Cerebellar cortex (tissue), 1 donor: ENCODE data around the gene SORCS3.
A peak's percentile ranks its signal among the peaks of the same experiment; 100 is the strongest.

Experiments used
- DNase-seq: peaks from one replicate; pipeline ENCODE4 v3.0.0-alpha.2; 2015; ENCODE audit warnings: low spot score

Gene SORCS3

GRCh38 chr10:104641187-104641936, at the start of gene SORCS3:
TSS of gene SORCS3 (plus strand) at chr10:104641290.
- no peak for DNase-seq

GRCh38 chr10:104591441-104591840, 49.6 kb upstream of the SORCS3 start:
- no peak for DNase-seq

- DNase-seq: no peak
Observed at GRCh38 chr10:104601166-104601565, 39.9 kb upstream of the SORCS3 start.

- no peak for DNase-seq
Observed at GRCh38 chr10:104608091-104608828, 32.8 kb upstream of the SORCS3 start.

- DNase-seq: no peak
Observed at GRCh38 chr10:104612571-104613205, 28.4 kb upstream of the SORCS3 start.

- no peak for DNase-seq
Observed at GRCh38 chr10:104613406-104613805, 27.7 kb upstream of the SORCS3 start.

- DNase-seq: no peak
Observed at GRCh38 chr10:104614245-104614831, 26.8 kb upstream of the SORCS3 start.

- DNase-seq: no peak
Observed at GRCh38 chr10:104615136-104615535, 26.0 kb upstream of the SORCS3 start.

- no peak for DNase-seq
Observed at GRCh38 chr10:104617831-104618230, 23.3 kb upstream of the SORCS3 start.

GRCh38 chr10:104622175-104622574, 18.9 kb upstream of the SORCS3 start:
- DNase-seq: no peak

- DNase-seq: peak; percentile 4
Observed at GRCh38 chr10:104622598-104623209, 18.4 kb upstream of the SORCS3 start.

GRCh38 chr10:104630731-104631130, 10.4 kb upstream of the SORCS3 start:
- DNase-seq: no peak

GRCh38 chr10:104631946-104632345, 9.1 kb upstream of the SORCS3 start:
- DNase-seq: no peak

- no peak for DNase-seq
Observed at GRCh38 chr10:104638861-104639589, 2.1 kb upstream of the SORCS3 start.

GRCh38 chr10:104639590-104640338, 1.3 kb upstream of the SORCS3 start:
- DNase-seq: no peak

GRCh38 chr10:104640339-104641186, 527 bp upstream of the SORCS3 start:
- DNase-seq: no peak

- DNase-seq: no peak
Observed at GRCh38 chr10:104641937-104642657, 1.0 kb downstream of the SORCS3 start.

GRCh38 chr10:104642658-104643302, 1.7 kb downstream of the SORCS3 start:
- DNase-seq: peak; percentile 19

GRCh38 chr10:104643303-104643663, 2.2 kb downstream of the SORCS3 start:
- DNase-seq: no peak
